IPS-18c (cell line): ENCODE measurements around the gene DMRT1.
"Not testable (repeated sequence)": the region's sequence is repeated elsewhere in the genome, so short reads cannot be mapped to it uniquely, and the experiment has no call there.

Source experiments
- H3K4me3 ChIP-seq: 2 replicates; pipeline ENCODE4 v1.7.0; 2013; ENCODE audit warnings: low read depth, mild to moderate bottlenecking, low read length, moderate library complexity; ENCODE audit not compliant: insufficient read depth
- H3K9me3 ChIP-seq: one replicate; pipeline ENCODE4 v1.6.1; 2013; ENCODE audit warnings: mild to moderate bottlenecking, low read length, moderate library complexity; ENCODE audit not compliant: control insufficient read depth, insufficient read depth

The DMRT1 gene

GRCh38 chr9:903886-904285, 62.4 kb downstream of the DMRT1 start:
- no peaks in the 10 kb centered on the region for H3K9me3 ChIP-seq
- no peak overlapping the region for H3K4me3 ChIP-seq

DNA sequence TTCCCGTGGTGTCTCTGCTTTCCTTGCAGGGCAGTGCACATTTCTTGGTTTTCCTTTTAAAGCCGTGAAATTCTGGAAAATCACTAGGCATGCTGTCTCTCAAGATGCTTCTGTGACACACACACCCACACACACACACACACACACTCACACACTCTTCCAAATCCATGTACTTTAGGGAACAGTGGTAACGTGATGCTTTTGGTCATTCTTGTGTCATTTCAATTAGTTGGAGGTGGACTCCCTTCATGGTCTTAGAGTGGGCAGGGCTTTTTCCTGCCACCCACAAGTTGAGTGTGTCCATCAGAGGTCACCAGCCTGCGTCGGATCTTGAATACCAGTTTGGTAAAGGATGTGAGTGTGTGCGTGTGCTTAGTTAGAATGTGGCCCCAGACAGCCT, 64.4 kb downstream of the DMRT1 start:
- H3K4me3 ChIP-seq: no peak overlapping the region
- no peaks in the 10 kb centered on the region for H3K9me3 ChIP-seq

- Histone ChIP-seq H3K4me3 (peak overlapping the region; percentile 16; the same call in 1 of the 2 replicates), H3K9me3 (no peaks in the 10 kb centered on the region)
These were observed 67.2 kb downstream of the DMRT1 start for GRCh38 chr9:908536-909205.

- no peaks in the 10 kb centered on the region for H3K9me3 ChIP-seq
- no peak overlapping the region for H3K4me3 ChIP-seq
These were observed 69.5 kb downstream of the DMRT1 start for GRCh38 chr9:911005-911404.

DNA sequence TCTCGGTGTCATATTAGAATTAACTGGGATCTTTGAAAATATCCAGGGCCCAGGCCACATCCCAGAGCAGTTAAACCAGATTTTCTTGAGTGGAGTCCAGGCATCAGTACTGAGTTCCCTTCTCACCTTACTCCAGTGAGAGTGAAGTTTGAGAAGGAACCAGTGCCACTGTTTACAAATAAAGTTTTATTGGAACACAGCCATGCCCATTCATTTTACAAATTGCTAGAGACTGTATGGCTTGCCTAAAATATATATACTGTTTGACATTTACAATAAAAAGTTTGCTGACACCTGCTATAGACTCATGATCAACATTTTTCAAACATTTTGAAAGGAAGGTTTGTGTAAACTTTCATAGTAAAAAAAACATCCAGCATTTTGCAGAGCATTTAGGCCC, 71.3 kb downstream of the DMRT1 start:
- no peaks in the 10 kb centered on the region for H3K9me3 ChIP-seq

GRCh38 chr9:913526-913925, 72.0 kb downstream of the DMRT1 start:
- not testable (repeated sequence) for H3K4me3 ChIP-seq, H3K9me3 ChIP-seq

More for the DNA sequence above, 71.3 kb downstream of the DMRT1 start:
- H3K4me3 ChIP-seq: no peak overlapping the region

DNA sequence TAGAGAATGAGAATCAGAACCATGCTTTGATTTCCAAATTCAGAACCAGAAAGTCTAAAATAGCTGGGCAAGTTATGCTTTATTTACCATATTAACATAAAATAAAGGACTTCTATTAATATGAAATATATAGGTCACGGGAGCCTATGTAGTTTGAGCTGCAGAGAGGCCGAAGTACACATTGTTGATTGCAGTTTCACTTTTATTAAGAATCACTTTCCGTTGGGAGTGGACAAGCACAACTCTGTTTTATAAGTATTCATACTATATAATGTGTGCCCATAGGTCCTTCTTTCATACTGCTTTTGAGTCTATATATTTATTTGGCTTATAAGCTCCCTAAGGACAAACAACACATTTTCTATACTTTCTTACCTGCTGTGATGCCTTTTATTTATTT, 76.2 kb downstream of the DMRT1 start:
- no peak overlapping the region for H3K4me3 ChIP-seq
- H3K9me3 ChIP-seq: no peaks in the 10 kb centered on the region

- H3K4me3 ChIP-seq: no peak overlapping the region
- no peaks in the 10 kb centered on the region for H3K9me3 ChIP-seq
These were observed 79.4 kb downstream of the DMRT1 start for GRCh38 chr9:920927-921326.

DNA sequence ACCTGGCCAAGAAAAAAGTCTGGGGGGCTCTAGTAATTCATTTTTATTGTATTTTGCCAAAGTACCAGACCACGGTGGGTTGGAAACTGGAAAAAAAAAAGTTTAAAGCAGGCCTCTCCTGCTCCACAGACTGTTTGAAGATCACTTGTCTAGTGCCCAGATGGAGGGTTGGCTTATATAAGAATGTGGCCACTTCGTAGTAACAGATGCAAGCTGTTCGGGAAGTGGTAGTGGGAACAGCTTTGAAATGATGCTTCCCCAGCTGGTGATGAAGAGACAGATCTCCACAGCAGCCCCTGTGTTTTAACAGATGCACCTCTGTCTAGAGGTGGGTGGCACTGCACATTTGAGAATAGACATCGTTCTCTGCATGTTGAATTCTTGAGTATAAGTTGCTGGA, 80.7 kb downstream of the DMRT1 start:
- Histone ChIP-seq H3K9me3 (no peaks in the 10 kb centered on the region), H3K4me3 (no peak overlapping the region)

GRCh38 chr9:922731-923130, 81.2 kb downstream of the DMRT1 start:
- Histone ChIP-seq H3K9me3 (no peaks in the 10 kb centered on the region), H3K4me3 (no peak overlapping the region)

- no peaks in the 10 kb centered on the region for H3K9me3 ChIP-seq
- H3K4me3 ChIP-seq: no peak overlapping the region
These were observed 85.5 kb downstream of the DMRT1 start for GRCh38 chr9:926976-927375.

DNA sequence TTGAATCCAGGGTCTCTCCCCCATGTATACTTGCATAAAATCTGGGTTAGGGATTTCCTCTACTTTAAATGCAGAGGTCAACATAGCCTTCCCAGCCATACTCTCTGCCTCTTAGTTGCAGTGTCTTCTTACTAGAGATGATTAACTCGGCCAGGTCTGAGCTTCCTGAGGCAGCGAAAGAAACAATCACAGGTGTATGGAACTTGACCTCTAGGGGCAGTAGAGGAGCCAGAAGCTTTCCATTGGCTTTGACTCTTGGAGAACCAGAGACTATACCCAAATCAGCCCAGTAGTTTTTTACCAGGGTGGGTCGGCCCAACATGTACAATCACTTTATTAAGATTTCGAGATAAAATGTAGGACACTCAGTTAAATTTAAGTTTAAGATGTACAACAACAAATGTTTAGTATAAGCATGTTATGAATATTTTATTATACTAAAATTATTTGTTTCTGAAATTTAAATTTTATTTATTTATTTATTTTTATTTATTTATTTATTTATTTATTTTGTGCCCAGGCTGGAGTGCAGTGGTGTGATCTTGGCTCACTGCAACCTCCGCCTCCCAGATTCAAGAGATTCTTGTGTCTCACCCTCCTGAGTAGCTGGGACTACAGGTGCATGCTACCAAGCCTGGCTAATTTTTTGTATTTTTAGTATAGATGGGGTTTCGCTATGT, 87.0 kb downstream of the DMRT1 start:
- H3K9me3 ChIP-seq: no peaks in the 10 kb centered on the region
- no peak overlapping the region for H3K4me3 ChIP-seq

DNA sequence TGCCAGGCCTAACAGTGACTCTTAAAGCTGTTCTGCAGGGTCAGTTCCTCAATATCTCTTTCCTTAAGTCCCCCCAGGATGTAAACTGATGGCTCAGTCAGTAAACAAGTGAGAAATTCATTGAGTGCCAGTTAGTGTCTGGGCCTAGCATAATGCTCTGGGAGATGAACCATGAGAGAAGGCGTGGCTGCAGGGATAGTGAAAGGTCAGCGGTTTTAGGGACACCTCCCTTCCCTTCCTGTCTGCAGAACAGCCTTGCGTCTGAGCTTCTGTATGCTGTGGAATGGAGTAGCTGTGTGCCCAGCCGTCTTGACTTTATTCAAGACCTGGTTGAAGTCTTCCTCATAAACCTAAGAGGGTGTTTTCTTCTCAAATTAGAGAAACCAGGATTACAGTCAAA, 88.2 kb downstream of the DMRT1 start:
- Histone ChIP-seq H3K9me3 (no peaks in the 10 kb centered on the region), H3K4me3 (no peak overlapping the region)

DNA sequence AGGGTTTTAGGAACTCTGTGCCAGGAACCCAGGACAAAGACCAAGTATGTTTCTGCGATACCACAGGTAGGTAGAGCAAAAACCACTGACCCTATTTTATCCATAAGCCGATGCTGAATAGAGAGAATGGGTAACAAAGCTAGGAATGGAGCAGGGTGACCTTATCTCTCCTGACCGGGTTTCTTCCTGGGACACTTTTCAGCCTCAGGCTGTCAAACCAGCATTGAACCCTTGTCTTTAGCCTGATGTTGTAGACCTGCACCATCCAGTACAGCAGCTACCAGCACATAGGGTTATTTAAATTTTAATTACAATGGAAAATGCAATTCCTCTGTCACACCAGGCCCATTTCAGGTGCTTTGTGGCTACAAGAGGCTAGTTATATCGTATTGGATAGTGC, 91.9 kb downstream of the DMRT1 start:
- Histone ChIP-seq H3K4me3 (no peak overlapping the region), H3K9me3 (no peaks in the 10 kb centered on the region)

- Histone ChIP-seq H3K4me3 (no peak overlapping the region), H3K9me3 (no peaks in the 10 kb centered on the region)
These were observed 94.0 kb downstream of the DMRT1 start for GRCh38 chr9:935348-935965.

DNA sequence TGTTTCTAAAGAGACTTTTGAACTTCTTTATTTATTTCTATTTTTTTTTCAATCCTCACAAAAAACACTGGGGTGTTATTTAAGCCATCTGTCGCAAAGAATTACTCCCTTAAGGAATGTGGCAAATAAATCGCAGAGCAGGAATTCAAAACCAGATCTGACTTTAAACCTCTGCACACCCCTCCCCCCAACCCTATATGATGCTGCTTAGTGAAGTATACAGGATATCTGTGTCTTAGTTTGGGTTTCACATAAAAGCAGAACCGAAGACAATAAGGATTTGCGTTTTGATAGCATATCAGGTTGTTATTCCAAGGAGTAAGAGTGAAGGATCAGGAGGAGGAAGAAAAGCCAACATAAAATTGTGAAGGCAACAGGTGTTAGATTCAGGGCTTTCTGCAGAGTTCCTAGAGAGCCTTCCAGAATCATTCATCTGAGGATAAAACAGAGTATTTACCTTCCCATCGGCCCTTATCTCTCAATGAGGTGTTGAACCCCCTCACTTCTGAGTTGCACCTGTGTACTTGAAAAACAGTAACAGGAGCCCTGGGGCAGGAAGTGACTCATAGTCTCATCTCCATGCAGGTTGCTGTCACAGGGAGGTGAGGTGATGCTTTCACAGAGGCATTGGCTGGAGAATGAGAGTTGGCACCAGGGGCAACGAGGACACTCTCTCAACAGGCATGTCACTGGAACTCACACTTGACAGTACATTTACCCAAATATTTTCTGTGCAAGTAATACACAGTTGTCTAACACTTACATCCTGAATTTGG, 101.5 kb downstream of the DMRT1 start:
- H3K4me3 ChIP-seq: no peak overlapping the region; the same call in 1 of the 2 replicates
- no peaks in the 10 kb centered on the region for H3K9me3 ChIP-seq

- Histone ChIP-seq H3K9me3 (no peaks in the 10 kb centered on the region), H3K4me3 (no peak overlapping the region)
These were observed 106.5 kb downstream of the DMRT1 start for GRCh38 chr9:947985-948384.

DNA sequence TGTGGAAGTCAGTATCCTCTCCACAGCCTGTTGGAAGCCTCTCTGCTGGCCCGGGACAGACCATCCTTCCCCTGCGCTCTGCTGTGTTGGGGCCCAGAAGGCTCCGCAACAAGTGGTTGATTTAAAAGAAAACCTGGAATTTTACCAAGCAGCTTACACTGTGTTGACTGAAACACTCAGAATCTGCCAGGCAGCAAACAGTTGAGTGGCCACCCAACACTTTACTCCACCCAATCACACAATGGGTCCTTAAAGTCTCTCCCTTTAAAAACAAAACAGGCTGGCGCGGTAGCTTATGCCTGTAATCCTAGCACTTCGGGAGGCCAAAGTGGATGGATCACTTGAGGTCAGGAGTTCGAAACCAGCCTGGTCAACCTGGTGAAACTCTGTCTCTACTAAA, 107.0 kb downstream of the DMRT1 start:
- H3K4me3 ChIP-seq: no peak overlapping the region
- no peaks in the 10 kb centered on the region for H3K9me3 ChIP-seq
